ENCODE results near the gene PDHX.
"Not testable (repeated sequence)": the region's sequence is repeated elsewhere in the genome, so short reads cannot be mapped to it uniquely, and the experiment has no call there.

Gene PDHX

DNA sequence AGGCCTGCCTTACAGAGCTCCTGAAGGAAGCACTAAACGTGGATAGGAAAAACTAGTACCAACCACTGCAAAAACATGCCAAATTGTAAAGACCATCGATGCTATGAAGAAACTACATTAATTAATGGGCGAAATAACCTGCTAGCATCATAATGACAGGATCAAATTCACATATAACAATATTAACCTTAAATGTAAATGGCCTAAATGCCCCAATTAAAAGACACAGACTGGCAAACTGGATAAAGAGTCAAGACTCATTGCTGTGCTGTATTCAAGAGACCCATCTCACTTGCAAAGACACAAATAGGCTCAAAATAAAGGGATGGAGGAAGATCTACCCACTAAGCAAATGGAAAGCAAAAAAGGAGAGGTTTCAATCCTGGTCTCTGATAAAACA, 107.5 kb downstream of the PDHX start:
- not testable (repeated sequence) for DNase-seq

DNA sequence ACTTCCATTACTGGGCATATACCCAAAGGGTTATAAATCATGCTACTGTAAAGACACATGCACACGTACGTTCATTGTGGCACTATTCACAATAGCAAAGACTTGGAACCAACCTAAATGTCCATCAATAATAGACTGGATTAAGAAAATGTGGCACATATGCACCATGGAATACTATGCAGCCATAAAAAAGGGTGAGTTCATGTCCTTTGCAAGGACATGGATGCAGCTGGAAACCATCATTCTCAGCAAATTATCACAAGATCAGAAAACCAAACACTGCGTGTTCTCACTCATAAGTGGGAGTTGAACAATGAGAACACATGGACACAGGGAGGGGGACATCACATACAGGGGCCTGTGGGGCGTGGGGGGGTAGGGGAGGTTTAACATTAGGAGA, 111.6 kb downstream of the PDHX start:
- not testable (repeated sequence) for DNase-seq

DNA sequence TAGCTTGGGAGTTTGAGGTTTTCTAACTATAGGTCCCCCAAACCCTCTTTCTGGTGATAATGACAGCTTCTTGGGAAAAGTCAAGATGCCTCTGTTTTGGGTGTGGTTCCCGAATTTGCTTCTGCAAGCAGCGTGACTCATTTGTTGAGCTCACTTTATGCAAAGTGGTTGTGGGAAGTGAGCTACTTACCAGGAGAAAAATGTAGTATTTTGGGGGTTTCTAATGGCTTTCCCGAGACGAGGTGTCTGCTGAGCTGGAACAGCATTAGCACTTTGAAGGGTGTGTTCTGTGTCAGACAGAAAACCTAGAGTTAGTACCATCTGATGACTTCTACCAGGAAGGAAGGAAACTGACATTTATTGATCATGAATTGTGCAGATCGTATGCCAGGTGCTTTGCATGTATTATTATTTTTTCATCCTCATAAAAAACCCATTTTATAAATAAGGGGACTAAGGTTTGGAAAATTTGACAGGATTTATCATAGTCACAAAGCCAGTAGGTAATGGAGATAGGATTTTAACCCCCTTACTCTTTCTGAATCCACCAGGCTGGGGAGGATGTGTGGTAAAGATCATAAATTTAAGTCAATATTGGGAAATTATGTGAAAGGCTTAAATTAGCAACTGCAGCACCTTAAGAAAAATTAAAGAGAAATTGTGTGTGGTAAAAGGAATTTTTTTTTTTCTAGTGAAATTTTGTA, 113.7 kb downstream of the PDHX start:
- DNase-seq: peak; percentile 32

DNA sequence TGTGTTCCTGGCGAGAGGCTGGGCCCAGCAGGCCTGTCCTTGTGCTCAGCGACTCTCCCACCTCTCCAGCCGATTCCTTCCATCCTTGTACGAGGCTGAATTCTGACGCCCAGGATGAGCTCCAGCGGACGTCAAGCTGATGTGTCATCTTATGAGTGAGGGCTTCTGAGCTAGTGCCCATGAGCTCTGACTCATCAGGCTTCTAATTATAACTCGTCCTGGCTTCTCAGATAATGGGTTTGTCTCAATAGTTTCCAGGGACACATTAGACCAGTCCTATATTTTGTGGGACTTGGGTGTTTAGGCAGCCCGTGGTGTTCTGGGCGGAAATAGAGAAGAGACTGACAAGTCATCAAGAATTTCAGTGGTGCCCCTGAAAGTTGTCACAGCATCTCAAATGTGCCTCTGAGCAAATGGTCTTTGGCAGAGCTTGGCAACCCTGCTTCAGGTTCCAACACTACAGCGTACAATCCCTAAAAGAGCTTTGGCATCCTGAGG, 114.3 kb downstream of the PDHX start:
- DNase-seq: peak; percentile 73

DNA sequence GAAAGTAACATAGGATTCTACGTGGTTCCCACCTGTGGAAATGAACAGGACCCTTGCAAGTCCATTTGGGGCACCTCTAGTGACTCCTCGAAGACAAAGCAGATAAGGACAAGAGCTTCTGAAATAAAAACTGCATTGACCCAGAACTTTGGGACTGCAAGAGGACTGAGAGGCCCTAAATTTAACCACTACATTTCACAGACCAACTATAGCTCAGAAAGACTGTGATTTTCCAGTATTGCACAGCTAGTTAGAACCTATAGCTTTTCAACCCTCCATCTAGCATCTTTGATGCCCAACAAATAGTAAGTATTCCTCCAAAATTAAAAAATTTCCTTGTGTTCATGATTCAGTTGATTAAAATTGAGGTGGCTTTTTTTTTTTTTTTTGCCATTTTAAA, 114.9 kb downstream of the PDHX start:
- DNase-seq: no peak

DNA sequence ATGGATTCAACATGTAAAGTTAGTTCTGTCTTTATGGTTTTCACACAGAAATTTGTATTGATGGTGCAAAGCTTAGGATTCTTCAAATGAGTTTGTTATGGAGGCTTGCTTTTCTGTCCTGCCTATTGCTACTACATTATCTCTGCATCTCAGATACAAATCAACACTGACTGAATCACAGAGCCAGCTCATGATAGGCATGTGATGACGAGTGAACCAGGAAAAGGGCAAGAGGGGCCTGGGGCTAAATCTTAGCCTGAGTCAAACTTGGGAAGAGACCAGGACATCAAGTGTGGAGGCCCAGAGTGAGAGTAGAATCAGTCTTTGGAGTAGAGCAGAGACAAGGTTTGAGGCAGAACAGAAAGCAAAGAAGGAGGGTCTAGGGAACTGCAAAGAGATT, 115.4 kb downstream of the PDHX start:
- DNase-seq: no peak

DNA sequence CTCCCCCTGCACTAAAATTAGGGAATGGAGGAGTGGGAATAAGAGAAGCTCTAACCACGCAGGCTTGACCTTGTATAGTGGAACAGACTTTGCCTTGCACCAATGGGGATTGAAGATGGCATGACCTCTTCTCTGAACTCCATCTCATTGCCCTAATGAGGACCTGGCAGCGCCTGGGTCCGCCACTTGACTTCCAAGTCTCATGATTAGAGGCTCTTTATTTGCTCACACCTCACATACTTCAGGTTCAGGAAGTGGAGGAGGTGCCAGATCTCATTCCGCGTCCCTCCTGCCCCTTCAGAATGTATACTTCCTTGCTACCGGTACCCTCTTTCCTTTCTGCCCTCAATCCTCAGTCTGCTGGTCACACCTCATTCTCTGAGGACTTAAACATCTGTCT, 116.6 kb downstream of the PDHX start:
- no peak for DNase-seq

DNA sequence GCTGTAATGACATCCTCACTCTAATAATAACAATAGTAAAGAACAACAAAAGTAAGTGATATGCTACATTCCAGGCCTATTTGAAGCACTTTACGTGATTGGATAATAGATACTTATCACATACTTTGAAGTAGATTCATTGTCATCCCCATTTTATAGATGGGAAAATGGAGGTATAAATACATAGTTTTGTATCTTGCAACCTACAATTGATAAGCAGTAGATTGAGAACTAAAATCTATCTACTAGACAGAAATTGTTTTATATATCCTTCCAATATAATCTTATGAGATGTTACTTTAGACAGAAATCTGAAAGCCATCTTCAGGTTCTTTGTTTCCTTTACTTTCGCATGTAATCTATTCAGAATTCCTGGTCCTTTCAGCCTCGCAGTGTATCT, 118.0 kb downstream of the PDHX start:
- DNase-seq: no peak

DNA sequence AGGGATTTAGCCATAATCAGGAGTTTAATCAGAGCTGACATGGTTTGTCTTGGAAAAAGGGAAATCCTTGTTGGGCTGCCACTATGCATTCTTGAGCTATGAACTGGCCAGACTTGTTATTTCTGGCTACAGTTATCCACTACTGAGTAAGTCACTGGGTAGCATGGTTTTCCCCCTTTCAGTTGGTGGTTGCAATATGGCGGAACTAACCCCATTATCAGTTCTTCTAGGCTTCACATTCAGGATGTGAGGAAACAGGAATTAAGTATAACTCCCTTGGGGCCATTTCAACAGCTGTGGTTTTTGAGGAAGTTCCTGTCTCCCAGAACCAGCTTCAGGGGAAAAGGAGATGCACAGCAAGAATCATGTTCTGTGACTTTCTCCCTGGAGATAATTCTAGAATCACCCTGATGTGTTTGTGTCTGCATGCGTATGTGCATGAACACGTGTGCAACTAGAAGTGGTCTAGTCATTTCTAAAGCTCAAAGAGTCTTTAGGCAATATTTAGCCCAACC, 119.5 kb downstream of the PDHX start:
- peak; percentile 68 for DNase-seq

DNA sequence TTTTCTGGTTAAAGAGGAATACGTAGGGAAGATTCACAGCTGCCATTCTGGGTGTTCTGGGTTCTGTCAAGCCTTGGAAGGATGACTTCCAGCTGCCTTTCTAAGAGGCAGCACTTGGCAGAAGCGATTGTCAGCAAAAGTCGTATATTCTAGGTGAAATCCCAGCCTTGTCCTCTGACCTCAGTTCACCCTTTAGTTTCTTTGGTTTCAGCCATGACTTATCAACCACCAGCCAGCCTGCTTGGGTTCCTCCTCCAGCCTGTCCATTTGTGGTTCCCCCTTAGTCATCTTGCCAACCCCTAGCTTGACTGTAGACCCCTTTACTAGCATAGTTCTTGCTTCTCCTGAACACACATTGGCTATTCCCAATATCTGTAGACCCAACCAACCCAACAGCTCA, 120.2 kb downstream of the PDHX start:
- no peak for DNase-seq

DNA sequence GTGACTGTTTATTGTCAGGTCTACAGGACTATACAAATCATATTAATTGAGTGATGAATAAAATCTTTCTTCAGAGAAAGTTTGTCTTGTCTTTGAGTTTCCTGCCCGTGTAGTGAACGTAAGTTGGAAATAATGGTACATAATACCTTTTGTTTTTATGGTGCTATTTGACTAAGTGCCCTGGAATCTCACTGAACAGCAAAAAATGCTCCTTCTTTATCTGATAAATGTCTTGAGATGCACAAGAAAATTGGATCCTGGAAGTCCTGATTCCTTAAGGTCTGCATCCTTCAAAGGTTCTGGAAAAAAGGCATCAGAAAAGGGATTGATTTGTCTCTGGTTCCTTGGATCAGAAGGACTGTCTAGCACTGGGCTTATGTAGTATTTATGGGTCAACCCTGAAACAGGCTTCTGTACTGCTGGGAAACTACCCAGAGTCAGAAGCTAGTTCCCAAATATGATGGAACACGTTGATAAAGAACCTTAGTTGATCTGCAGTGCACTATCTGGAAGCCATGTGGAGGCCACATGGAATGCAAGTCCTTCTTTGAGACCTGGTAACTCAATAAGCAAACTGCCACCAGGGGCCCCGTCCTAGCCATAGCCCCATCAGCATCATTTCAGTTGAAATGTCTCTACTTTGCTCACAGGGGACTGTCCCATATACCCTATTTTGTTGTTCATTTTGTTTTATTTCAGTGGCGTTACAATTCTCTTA, 122.0 kb downstream of the PDHX start:
- DNase-seq: no peak

DNA sequence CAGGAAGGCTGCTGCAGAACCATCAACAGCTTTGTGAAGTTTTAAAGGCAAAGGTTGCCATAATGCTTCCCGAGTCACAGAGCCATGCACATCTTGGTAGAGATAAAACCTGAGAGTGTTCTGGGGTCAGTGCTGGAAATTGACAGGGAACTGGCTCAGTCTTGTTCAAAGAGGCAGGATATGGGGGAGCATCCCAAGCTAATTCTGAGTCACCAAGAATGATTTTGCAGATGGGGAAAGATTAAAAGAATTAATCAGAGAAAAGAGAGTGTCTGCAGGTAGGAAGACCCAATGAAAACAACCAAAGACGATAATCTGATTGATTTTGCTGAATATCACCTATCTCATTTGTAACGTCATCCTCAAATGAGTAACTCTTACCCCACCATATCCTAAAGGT, 122.7 kb downstream of the PDHX start:
- no peak for DNase-seq

DNA sequence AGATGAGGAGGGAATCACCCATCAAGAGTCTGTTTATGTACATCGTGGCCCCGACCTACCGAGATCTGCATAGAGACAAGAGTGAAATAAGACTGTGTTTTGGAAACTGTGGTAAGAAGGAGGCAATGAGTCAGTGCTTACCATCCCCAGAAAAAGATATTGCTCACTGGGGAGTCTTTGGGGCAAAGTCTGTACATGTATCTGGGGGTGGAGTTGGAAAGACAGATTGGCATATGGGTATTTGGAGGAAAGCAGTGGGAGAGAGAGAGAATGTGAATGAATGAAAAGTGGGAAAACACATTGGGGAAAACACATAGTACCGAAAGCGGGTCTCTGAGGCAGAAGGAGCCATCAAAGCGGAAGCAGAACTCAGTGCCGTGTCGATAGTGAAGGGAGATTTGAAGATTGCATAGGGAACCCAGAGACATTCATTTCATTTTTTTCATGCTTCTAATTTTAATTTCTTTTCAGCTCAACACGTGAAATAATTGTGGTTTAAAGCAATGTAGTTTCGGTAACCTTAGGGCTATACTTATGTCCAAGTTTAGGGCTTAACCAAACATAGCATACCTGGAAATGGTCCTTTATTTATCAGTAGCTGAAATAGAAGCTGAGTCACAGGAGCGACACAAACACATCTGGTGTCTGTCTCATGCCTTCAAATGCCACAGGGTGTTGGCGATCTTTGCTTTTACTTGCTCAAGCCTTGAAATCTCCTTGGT, 124.0 kb downstream of the PDHX start:
- DNase-seq: no peak

DNA sequence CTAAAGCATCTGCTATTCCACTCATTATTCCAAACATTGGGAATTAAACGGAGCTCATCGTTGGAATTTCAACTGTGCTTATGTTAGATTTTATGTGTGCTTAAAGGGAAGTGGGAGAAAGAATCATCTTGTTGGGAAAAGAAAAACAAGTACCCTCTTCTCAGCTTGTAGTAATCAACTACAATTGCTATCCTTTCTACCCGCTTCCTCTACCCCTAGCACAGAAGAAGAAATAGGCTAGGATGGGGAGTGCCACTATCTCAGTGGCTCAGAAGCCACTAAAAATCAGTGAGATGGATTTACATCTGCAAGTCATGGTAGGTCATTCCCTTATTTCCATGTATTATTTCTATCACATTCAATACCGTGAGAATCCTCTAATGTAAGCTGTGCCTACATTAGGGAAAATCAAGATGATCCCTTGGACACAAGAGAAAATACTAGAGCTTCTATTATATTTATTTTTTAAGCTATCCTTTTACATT, 124.7 kb downstream of the PDHX start:
- no peak for DNase-seq

DNA sequence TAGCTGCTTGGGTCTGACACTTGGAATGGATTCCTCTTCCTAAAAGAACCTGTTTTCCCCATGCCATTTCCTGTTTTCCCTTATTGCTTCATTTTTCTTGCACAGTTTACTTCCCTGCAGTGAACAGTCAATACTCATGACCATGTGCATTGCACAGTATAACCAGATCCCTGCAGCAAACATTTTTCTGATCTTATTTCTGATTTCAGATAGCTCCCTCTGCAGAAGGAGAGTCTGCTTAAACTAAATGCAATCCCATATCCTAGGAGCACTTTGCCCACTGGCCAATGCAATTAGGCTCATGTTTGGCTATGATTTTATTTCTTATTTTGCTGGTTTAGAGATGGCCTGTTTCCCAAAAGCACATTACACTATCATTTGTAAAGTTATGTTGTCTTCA, 125.8 kb downstream of the PDHX start:
- DNase-seq: no peak

DNA sequence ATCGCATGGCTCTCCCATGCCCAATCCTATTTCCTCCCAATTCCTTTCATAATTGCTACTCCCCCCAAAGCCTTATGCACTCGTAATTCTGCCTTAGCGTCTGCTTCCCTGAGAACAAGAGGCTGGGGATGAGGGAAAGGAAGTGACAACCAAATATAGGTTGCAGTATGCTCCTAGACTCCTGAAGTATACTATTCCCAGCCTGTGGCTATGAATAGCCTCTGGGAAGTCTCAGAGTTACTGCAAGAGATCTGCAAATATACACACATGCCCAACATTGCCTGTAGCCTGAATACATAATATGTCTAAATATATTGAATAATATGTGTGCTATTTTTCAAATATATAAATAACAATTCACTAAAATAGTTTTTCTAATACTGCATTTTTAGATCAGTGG, 126.5 kb downstream of the PDHX start:
- DNase-seq: peak; percentile 30

DNA sequence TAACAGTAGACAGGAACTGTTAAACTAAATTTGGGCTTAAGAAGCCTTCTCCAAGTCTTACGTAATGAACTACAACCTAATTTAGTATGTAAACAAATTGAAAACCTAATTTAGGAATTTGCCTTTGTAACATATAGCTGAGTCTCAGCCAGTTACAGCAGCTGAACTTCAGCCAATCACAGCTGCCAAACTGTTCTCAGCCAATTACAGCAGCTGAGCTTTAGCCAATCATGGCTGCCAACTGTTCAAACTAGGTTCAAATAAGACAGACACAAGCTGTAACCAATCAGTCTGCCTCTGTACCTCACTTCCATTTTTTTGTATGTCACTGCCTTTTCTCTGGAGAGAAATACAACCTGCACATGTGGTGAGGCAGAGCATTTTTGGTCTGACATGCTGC, 127.5 kb downstream of the PDHX start:
- peak; percentile 48 for DNase-seq

DNA sequence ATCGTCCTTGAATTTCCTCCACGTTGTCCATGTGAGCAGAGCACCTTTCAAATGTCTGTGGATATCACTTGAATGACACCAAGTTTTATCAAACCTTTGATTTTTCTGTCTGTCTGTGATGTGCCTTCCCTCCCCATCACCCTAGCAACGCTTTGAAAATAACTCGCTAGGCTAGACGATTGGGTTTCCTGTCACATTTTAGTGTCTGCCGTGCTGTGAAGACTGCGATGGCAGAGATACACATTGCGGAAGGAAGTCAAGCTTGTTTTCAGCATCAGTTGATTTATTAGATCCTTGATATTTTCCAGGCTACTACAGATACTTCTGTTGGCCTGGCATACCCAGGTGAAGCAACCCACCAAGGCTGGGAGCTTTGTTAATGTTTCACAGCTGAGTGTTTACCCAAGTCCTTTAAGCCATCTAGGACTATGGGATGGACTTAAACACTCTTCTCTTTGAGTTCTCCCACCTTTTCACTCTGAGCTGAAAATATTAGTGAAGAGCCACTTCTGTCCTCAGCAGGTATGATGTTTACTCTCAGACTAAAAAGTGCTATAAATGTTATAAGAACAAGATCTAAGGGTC, 128.9 kb downstream of the PDHX start:
- no peak for DNase-seq

Measured in NCI-H69 (cell line).